Loucy (cell line): Measurements from ENCODE around the gene PMCH.

Experiments
- EZH2phosphoT487 ChIP-seq: fragments of 200-600 bp; IDR thresholded peaks from 2 replicates; pipeline ENCODE4 v1.6.1; 2018; ENCODE audit warnings: antibody characterized with exemption, mild to moderate bottlenecking, moderate library complexity, borderline replicate concordance
- TF ChIP-seq, protein P1 (sequence below): fragments of 200-600 bp; sonication (generic); conservative IDR thresholded peaks from 2 replicates; pipeline ENCODE4 v1.5.1; 2014; ENCODE audit warnings: mild to moderate bottlenecking, antibody characterized with exemption, low read length

DNA sequence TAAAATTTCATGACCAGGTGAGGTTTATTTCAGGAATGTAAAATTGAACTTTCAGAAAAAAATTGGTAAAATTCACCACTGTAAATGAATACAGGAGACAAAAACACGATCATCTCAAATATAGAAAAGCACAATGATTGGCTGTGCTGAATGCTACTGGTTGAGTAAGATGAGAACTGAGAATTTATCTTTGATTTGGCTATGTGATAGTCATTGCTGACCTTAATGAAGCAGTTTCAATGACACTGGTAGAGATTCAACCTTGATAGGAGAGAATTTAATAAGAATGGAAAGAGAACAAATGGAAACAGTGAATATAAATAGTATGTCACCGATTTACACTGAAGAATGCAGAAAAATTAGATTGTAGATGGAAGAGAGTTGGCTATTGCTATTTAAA, 6.4 kb upstream of the PMCH start:
- TF ChIP-seq, protein P1, sequence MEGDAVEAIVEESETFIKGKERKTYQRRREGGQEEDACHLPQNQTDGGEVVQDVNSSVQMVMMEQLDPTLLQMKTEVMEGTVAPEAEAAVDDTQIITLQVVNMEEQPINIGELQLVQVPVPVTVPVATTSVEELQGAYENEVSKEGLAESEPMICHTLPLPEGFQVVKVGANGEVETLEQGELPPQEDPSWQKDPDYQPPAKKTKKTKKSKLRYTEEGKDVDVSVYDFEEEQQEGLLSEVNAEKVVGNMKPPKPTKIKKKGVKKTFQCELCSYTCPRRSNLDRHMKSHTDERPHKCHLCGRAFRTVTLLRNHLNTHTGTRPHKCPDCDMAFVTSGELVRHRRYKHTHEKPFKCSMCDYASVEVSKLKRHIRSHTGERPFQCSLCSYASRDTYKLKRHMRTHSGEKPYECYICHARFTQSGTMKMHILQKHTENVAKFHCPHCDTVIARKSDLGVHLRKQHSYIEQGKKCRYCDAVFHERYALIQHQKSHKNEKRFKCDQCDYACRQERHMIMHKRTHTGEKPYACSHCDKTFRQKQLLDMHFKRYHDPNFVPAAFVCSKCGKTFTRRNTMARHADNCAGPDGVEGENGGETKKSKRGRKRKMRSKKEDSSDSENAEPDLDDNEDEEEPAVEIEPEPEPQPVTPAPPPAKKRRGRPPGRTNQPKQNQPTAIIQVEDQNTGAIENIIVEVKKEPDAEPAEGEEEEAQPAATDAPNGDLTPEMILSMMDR, result no peak
- TF ChIP-seq EZH2phosphoT487, result no peak
